ENCODE data around the gene GAN. TPM values are rescaled to one million over a fixed set of nuclear protein-coding genes. Genes with fewer than 3 reads are reported as not detected.
A peak's percentile ranks its signal among the peaks of the same experiment; 100 is the strongest.

GAN gene
- total RNA-seq, 1 experiment from 2014 or later: 5.3 TPM

GRCh38 chr16:81292936-81293335, 21.8 kb upstream of the GAN start:
- no peak overlapping the region for H3K4me2 ChIP-seq (ENCODE audit: low read length)
- H3K27ac ChIP-seq (ENCODE audit: low read length): no peak overlapping the region
- ChIA-PET POLR2A (ENCODE audit: unreplicated experiment) (no interaction called here), CTCF (no interaction called here)
- no peak overlapping the region for H3K9ac ChIP-seq (ENCODE audit: low read length)
- H4K20me1 ChIP-seq (ENCODE audit: low read length): no peaks in the 10 kb centered on the region
- no peaks in the 10 kb centered on the region for H3F3A ChIP-seq (ENCODE audit: low read length, unreplicated experiment)
- TF ChIP-seq CTCF (conservative IDR thresholded peaks at IDR 0.05; ENCODE audit: low read depth, low read length) (no peak), EZH2 (IDR thresholded peaks at IDR 0.05; ENCODE audit: low read length, unreplicated experiment) (no peak), EZH2phosphoT487 (IDR thresholded peaks at IDR 0.05; ENCODE audit: borderline replicate concordance, low read length) (no peak)
- intact Hi-C loops (cut with micrococcal nuclease): no loop called here
- ATAC-seq: no peak
- H3K27me3 ChIP-seq (ENCODE audit: low read length): no peaks in the 10 kb centered on the region
- H3K9me3 ChIP-seq (ENCODE audit: low read length): no peaks in the 10 kb centered on the region
- H2AFZ ChIP-seq (ENCODE audit: low read length): no peak overlapping the region
- no TSS peak for BruUV-seq (replicated peaks)
- no peaks in the 10 kb centered on the region for H3K4me1 ChIP-seq (ENCODE audit: insufficient read depth, low read length)
- no peak overlapping the region for H3K4me3 ChIP-seq (ENCODE audit: low read length)
- no peaks in the 10 kb centered on the region for H3K79me2 ChIP-seq (ENCODE audit: low read length)
- no peaks in the 10 kb centered on the region for H3K36me3 ChIP-seq (ENCODE audit: low read depth, low read length)
- no peaks in the 10 kb centered on the region for H3K9me2 ChIP-seq (replicated peaks; ENCODE audit: low read length)
- DNase-seq: no peak

DNA sequence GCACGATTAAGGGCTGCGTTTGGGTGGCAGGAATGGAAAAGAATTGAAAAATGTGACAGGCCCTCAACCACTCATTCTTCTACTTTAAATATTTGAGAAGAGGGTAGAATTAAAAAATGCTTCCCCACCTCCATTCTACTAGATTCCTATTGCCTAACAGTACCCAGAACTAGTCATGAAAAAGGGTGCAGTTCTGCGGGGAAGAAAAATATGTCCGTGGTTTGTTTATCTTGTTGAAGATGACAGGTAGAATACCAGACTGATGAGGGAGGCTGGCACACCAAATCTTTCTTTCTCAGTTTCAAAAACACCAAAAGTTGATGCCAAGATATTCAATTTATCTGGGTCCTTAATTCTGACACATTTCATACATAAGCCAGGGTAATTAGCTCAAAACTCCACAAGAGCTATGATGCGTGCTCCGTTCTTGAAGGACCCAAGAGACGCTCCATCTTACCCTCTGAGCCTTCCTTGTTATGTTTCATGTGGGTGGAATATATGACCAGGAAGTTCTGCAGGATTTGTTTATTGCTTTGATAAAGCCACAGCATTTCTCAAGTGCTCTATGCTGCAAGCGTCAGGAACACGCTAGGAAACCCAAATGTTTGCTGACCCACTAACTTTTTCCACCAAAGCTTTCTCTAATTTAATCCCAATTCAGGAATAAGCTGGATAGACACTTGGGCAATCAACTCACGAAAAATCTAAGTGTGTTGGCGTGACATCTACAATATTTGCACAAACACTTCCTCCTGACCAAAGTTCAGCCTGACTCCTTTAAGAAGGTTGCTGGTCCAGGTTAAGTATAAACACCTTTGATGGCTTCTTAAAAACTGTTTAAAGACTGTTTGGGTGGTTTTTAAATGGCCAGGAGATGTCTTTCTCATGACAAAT, 20.6 kb upstream of the GAN start:
- no TSS peak for BruUV-seq (replicated peaks)
- Histone ChIP-seq H2AFZ (ENCODE audit: low read length) (no peak overlapping the region), H3K9me3 (ENCODE audit: low read length) (no peaks in the 10 kb centered on the region), H3K36me3 (ENCODE audit: low read depth, low read length) (no peaks in the 10 kb centered on the region), H3K79me2 (ENCODE audit: low read length) (no peaks in the 10 kb centered on the region), H3K27ac (ENCODE audit: low read length) (no peak overlapping the region), H3K4me1 (ENCODE audit: insufficient read depth, low read length) (no peaks in the 10 kb centered on the region), H3K9ac (ENCODE audit: low read length) (no peak overlapping the region), H3K4me2 (ENCODE audit: low read length) (no peak overlapping the region), H3K4me3 (ENCODE audit: low read length) (no peak overlapping the region), H4K20me1 (ENCODE audit: low read length) (no peaks in the 10 kb centered on the region), H3K27me3 (ENCODE audit: low read length) (no peaks in the 10 kb centered on the region), H3F3A (ENCODE audit: low read length, unreplicated experiment) (no peaks in the 10 kb centered on the region), H3K9me2 (replicated peaks; ENCODE audit: low read length) (no peaks in the 10 kb centered on the region)
- no peak for ATAC-seq
- TF ChIP-seq EZH2 (IDR thresholded peaks at IDR 0.05; ENCODE audit: low read length, unreplicated experiment) (no peak), EZH2phosphoT487 (IDR thresholded peaks at IDR 0.05; ENCODE audit: borderline replicate concordance, low read length) (no peak), CTCF (conservative IDR thresholded peaks at IDR 0.05; ENCODE audit: low read depth, low read length) (no peak)
- POLR2A ChIA-PET (ENCODE audit: unreplicated experiment): no interaction called here
- intact Hi-C loops (cut with micrococcal nuclease): no loop called here
- peak; percentile 23 for DNase-seq
- CTCF ChIA-PET: no interaction called here

DNA sequence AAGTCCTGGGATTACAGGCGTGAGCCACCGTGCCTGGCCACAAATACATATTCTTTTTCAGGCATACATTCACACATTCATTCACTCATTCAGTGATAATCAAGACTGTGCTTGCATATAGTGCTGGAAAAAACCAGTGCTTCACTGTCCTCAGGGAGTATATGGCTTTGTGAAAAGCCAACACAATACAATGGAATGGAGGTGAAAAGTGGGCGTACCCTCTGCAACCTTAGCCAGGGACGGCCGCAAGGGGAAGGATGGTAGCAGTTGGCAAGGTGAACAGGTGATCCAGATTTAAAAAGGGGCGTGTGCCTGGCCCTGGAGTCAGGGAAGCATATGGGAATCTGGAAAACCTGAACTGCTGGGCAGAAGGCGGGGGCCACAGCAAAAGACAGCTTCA, 18.1 kb upstream of the GAN start:
- H4K20me1 ChIP-seq (ENCODE audit: low read length): no peaks in the 10 kb centered on the region
- no TSS peak for BruUV-seq (replicated peaks)

More for the DNA sequence above, 18.1 kb upstream of the GAN start:
- no peak overlapping the region for H3K27ac ChIP-seq (ENCODE audit: low read length)
- H2AFZ ChIP-seq (ENCODE audit: low read length): no peak overlapping the region
- ATAC-seq: no peak
- H3K4me1 ChIP-seq (ENCODE audit: insufficient read depth, low read length): no peaks in the 10 kb centered on the region
- no peaks in the 10 kb centered on the region for H3K27me3 ChIP-seq (ENCODE audit: low read length)
- intact Hi-C loops (cut with micrococcal nuclease): no loop called here
- no peaks in the 10 kb centered on the region for H3K9me2 ChIP-seq (replicated peaks; ENCODE audit: low read length)
- no peaks in the 10 kb centered on the region for H3K9me3 ChIP-seq (ENCODE audit: low read length)
- no peak for DNase-seq
- no peaks in the 10 kb centered on the region for H3F3A ChIP-seq (ENCODE audit: low read length, unreplicated experiment)
- H3K4me2 ChIP-seq (ENCODE audit: low read length): no peak overlapping the region
- no peak for TF ChIP-seq CTCF (conservative IDR thresholded peaks at IDR 0.05; ENCODE audit: low read depth, low read length)
- TF ChIP-seq EZH2 (IDR thresholded peaks at IDR 0.05; ENCODE audit: low read length, unreplicated experiment): no peak
- no peak for TF ChIP-seq EZH2phosphoT487 (IDR thresholded peaks at IDR 0.05; ENCODE audit: borderline replicate concordance, low read length)
- H3K79me2 ChIP-seq (ENCODE audit: low read length): no peaks in the 10 kb centered on the region
- no peak overlapping the region for H3K9ac ChIP-seq (ENCODE audit: low read length)
- CTCF ChIA-PET: no interaction called here
- no peaks in the 10 kb centered on the region for H3K36me3 ChIP-seq (ENCODE audit: low read depth, low read length)
- POLR2A ChIA-PET (ENCODE audit: unreplicated experiment): no interaction called here
- no peak overlapping the region for H3K4me3 ChIP-seq (ENCODE audit: low read length)
